Globus pallidus (tissue), 1 donor: ENCODE data around the gene EPX.

ENCODE experiments used
- DNase-seq: peaks from one replicate; pipeline ENCODE4 v3.0.0-alpha.2; 2015; ENCODE audit warnings: low spot score

EPX gene

GRCh38 chr17:58186591-58186990, 5.9 kb upstream of the EPX start:
- DNase-seq: no peak

- DNase-seq: no peak
These were observed 5.5 kb upstream of the EPX start for GRCh38 chr17:58187063-58187462.

- DNase-seq: no peak
These were observed 4.9 kb upstream of the EPX start for GRCh38 chr17:58187675-58188074.

DNA sequence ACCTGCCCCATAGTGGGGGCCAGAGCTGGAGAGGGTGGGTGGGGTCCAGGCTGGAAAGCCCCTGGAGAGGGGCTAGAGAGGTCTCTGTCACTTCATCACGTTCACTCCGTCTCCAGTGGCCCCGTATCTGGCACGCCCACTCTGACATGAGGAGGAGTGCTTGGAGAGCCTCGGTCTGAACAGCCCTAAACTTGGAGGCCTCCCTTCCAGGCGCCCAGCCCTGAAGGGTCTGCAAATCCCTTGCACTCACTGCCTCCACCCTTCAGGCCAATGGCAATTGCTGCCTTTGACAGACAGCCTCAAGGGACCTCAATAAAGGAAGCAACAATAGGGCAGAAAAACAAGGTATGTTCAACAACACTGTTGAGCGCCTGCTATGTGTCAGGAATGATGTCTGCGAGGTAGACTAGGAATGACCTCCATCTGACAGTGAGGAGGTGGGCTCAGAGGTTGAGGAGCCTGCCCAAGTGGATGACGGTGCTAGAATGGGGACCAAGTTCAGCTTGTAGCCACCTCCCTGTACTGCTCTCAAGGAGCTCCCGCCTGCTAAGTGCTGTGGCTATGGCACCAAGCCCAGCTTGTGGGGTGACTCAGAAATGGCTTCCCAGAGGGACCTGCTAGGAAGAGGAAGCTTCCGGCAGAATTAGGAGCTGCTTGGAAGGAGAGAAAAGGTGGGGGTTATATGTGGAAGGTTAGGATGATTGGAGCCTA, 2.9 kb upstream of the EPX start:
- DNase-seq: no peak

GRCh38 chr17:58191241-58191896, 1.2 kb upstream of the EPX start:
- no peak for DNase-seq

- no peak for DNase-seq
These were observed 1.2 kb downstream of the EPX start for GRCh38 chr17:58193641-58194255.

GRCh38 chr17:58195518-58196123, 3.1 kb downstream of the EPX start:
- DNase-seq: no peak

DNA sequence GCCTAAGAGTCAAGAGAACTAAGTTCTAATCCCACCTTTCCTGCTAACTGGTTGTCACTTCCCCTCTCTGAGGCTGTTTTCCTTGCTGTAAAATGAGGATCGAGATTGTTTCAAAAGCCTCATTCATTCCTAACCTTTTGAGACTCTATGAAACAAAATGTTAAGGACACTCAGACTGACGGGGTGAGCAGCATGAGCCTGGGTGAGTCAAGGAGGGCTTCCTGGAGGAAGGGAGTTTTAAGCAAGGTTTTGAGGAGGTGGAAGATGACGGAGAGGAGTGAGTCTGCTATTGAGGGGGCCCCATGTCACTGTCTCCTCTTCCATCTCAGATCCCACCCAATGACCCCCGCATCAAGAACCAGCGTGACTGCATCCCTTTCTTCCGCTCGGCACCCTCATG, 4.1 kb downstream of the EPX start:
- DNase-seq: no peak

GRCh38 chr17:58200024-58200633, 7.6 kb downstream of the EPX start:
- DNase-seq: no peak

DNA sequence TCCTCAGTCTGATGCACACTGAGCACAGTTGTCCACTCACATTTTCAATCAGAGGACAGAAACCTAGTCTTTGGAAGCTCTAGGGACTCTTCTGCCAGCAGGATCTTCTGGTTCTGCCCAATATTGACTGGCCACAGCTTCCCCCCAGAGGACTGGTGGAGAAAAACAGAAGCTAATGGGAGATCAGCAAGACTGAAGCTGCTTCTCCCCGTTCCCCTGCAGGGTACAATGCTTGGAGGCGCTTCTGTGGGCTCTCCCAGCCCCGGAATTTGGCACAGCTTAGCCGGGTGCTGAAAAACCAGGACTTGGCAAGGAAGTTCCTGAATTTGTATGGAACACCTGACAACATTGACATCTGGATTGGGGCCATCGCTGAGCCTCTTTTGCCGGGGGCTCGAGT, 10.3 kb downstream of the EPX start:
- DNase-seq: no peak

- DNase-seq: no peak
These were observed 12.3 kb downstream of the EPX start for GRCh38 chr17:58204796-58205195.

DNA sequence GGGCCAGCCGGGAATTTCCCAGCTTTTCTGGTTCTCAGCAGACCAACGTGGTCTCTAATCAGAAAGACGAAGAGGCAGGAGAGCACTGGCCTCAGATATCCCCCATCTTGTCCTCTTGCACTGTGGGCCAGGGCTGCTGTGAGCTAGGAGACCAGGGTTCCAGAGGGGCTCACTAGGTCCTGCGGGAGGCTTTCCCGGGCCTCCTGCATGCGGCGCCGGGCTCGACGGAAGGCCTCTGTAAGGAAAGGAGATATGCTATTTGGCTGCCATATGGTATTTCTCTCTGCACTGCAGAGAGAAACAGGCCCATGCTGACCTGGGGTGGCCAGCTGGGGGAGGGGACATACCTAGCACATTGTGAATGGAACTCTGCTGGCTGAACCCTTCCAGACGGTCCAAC, 13.4 kb downstream of the EPX start:
- no peak for DNase-seq

- no peak for DNase-seq
These were observed 14.9 kb downstream of the EPX start for GRCh38 chr17:58207451-58207850.

- DNase-seq: no peak
These were observed 15.8 kb downstream of the EPX start for GRCh38 chr17:58208344-58208743.

DNA sequence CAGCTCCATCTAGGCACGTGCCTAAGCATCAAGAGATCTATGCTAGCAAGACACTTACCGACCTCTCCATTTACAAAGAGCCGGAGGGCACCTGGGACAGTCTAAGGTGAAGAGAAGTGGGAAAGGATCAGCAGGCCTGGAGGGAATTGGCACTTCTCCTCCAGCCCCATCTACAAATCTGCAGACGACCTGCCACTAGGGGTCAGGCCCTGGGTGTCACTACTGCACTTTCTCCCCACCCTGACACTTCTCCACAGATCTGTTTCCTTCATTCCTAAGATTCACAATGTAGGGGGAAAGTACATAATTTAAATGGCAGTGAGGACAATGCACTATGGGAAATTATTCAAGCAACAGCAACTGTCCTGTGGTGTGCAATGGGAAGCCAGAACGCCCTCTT, 18.4 kb downstream of the EPX start:
- DNase-seq: no peak

- DNase-seq: no peak
These were observed 23.2 kb downstream of the EPX start for GRCh38 chr17:58215685-58216084.

DNA sequence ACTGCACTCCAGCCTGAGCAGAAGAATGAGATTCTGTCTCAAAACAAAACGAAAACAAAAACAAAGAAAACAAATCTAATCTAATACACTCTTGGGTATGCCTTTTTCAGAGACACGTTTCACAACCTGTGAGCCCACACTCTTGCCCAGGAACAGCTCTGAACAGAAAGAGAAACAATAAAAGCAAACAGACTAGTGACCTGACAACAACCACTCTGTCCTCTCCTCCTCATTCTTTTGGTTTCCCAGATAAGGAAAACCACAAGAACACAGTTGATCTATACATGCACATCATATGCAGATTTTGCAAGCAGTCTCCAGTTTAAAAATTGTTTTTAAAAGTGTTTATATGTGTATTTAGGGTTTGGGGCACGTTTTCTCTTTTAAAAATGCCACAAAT, 25.2 kb downstream of the EPX start:
- no peak for DNase-seq

DNA sequence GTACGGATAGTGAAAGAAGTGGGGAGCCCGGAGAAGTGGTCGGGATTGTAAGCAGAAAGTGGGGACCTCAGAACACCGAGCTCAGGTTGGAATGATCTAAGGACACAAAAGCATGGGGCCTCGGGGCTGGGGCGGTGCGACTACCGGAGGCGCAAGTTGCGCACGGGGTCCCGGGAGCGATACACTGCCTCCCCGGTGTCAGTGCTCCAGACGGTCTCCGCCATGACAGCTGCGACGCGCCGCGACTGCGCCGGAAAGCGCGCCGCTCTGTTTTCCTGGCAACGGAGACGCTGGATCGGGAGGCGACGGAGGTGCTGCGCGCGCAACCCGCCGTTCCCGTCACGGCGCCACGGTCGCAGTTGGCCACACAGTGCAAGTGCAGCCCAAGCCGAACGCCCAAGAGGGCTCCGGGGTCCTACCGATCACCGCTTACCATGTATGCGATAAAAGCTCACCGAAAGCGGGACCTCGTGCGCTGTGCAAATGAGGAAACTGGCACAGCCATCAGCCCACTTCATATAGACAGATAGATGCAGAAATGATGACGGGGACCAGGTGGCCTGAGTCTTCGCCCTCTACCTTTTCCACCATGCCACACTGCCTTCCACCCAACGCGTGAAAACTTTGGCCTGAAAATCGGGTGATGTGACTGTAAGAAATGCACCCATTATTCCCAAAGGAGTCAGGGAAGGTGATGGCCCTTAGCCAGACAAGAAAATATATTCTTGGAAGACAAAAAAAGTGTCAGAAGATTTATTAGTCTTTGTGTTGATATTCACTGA, 26.7 kb downstream of the EPX start, which contains the start of gene MKS1:
MKS1 (minus strand) TSS at position 249 of the 782 bp plus-strand sequence; CDS start at position 224, 25 bp downstream.
- peak; percentile 83 for DNase-seq

DNA sequence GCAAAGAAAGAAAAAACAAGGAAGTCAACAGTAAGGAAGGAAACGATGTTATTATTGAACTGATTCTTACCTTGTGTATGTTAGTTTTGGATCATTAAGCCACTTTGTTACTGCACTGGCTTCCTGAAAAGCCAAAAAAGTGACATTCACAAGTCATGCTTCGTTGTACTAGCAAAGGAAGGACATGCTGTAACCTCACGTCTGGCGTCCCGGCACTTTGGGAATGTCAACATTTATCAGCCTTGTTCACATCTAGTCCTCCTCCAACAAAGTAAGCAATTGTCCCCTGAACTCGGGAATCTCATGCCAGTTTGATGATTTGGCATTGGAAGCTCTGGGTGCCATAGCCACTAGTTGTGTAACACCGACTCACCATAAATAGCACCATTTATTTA, 27.3 kb downstream of the EPX start:
- peak; percentile 14 for DNase-seq

DNA sequence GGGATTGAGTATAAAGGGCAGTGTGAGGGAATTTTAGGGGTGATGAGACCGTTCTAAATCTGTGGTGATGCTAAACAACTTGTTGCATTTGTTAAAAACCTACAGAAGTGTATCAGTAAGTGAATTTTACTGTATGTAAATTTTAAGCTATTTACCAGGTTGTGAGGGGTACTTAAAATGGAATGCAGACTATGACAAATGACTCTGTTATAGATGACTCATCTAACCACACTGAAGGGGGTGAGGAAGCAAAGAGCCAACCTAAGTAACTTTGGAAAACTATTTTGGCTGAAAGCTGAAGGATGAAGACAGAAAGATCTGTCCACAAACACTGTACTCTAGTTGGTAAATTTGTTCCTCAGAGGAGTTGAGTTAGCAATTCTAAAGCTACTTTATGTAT, 31.8 kb downstream of the EPX start:
- no peak for DNase-seq

GRCh38 chr17:58227733-58228132, 35.2 kb downstream of the EPX start:
- no peak for DNase-seq

GRCh38 chr17:58228679-58229078, 36.2 kb downstream of the EPX start:
- no peak for DNase-seq
